PC-3 (cell line): ENCODE data around the gene FLYWCH1.

ENCODE experiments used
- CTCF ChIP-seq: fragments of 300-600 bp; sonication (generic); conservative IDR thresholded peaks from 2 replicates; pipeline ENCODE4 v1.5.1; 2017; ENCODE audit warnings: antibody characterized with exemption, low read depth, mild to moderate bottlenecking, low read length
- EZH2 ChIP-seq: fragments of 300-600 bp; sonication (generic); IDR thresholded peaks from one replicate; pipeline ENCODE4 v1.6.1; 2017; ENCODE audit warnings: antibody characterized with exemption, mild to moderate bottlenecking, low read length; ENCODE audit not compliant: unreplicated experiment

- no peak for TF ChIP-seq CTCF
- no peak for TF ChIP-seq EZH2
Observed at GRCh38 chr16:2962334-2963073, 50.8 kb downstream of the FLYWCH1 start.
